ENCODE data around the gene BTNL3.
"Not testable (repeated sequence)": the region's sequence is repeated elsewhere in the genome, so short reads cannot be mapped to it uniquely, and the experiment has no call there.

BTNL3 gene

GRCh38 chr5:181024245-181025064, 35.8 kb downstream of the BTNL3 start:
- DNase-seq = no peak

DNA sequence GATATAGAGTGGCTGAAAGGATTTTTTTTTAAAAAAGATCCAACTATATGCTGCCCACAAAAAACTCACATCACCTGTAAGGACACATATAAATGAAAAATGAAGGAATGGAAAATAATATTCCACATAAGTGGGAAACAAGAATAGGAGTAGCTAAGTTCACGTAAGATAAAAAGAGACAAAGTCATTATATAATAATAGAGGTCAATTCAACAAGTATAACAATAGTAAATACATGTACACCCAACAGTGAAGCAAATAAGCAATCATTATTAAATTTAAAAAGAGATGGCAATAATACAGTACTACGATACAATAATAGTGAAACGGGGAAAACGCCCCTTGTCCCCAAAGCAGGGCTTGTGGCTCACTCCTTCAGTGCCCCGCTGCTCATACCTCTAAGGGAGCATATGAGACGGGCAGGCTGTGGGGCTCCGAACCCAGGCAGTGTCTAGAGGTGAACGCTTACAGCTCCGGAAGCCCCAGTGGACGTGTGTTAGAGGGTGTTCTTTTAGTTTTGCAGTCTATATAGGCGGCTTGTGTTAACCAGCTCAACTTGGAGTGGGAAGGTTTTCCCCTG, 38.9 kb downstream of the BTNL3 start:
- DNase-seq = no peak

- no peak for DNase-seq
Observed at GRCh38 chr5:181028032-181028819, 39.6 kb downstream of the BTNL3 start.

- no peak for DNase-seq
Observed at GRCh38 chr5:181031716-181032115, 43.1 kb downstream of the BTNL3 start.

- DNase-seq = no peak
Observed at GRCh38 chr5:181035991-181036815, 47.6 kb downstream of the BTNL3 start.

GRCh38 chr5:181036816-181037364, 48.2 kb downstream of the BTNL3 start:
- no peak for DNase-seq

GRCh38 chr5:181037365-181037861, 48.8 kb downstream of the BTNL3 start:
- DNase-seq = no peak

DNA sequence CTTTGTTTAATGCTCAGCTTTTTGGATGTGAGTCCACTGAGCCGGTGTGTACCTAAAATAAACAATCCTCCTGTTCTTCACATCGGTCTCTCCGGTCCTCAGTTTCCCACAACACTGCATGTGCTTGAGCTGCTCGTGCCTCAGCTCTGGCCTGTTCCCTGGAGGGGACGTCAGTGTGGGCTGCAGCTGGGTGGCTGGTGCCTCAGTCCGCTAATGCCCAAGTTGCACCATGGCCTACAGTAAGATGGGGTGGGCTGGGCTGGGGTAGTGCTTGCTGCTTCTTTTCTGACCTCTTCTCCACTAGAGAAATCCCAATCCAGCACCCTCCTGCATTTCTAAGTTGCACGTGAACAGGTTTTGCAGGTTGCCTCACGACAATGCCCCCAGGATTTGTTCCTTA, 50.8 kb downstream of the BTNL3 start:
- DNase-seq = no peak

GRCh38 chr5:181039931-181040630, 51.4 kb downstream of the BTNL3 start, which contains the start of gene BTNL9:
Gene BTNL9 (plus strand): TSS chr5:181040266. CDS start chr5:181045490, 5,224 bp downstream.
- DNase-seq = no peak

DNA sequence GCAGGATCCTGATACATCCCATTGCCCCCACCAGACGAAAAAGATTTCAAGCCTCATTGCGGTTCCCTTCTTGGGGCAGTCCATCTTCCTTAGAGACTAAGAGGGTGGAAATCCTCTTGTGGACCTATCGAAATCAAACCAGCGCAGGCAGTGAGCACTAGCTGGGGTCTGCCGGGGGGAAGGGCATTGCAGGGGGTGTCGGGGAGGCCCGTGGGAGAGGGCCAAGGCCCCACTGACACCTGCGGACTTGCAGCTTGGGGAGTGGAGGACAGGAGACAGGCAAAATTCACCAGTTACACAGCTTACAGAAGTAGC, 51.9 kb downstream of the BTNL3 start:
- DNase-seq = no peak

- DNase-seq = no peak
Observed at GRCh38 chr5:181041043-181041442, 52.4 kb downstream of the BTNL3 start.

DNA sequence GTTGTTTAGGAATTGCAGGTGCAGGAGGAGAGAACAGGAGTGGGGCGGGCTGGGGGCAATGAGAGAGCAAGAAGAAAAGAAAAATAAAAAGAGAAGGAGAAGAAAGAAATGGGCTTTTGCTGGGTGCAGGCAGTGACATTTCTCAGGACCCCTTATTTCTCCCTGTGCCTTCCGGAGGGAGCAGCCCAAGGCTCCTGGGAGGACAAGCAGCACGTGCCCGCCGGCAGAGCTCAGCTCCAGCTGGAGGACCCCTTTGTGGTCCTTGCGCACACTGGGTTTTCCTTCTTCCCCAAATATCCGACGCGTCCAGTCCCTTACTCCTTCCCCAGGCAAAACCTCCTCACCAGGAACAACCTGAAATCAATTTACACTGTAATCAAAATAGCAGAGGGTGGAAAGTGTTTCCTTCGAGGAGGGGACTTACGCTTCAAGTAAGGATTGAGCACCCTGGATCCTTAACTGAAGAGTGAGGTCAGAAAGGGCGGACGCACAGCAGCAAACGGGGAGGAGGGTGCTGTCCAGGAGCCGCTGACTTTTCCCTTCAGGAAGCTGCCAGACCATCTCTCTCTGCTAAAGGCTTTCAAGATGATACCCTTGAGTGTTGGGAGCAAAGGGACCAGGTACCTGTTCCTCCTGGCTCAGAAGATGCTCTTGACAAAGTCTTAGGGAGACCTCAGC, 53.5 kb downstream of the BTNL3 start:
- DNase-seq = no peak

DNA sequence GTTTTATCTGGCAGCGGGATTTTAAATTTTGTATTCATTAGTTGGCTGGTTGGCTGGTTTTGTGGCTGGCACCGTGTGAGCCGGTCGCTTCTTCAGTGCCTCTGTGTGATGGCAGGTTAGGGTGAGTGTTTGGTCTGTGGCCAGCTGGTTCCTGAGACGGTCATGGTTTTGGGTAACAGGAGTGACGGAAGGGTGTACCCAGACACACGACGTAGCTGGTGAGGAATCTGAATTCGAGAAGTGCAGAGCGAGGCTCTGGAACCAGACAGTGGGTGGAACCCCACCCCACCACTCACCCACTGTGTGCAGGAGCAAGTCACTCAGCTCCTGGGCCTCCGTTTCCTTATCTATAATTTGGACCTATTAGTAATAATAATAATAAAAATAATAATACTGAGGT, 54.1 kb downstream of the BTNL3 start:
- DNase-seq = no peak

GRCh38 chr5:181043285-181044092, 54.8 kb downstream of the BTNL3 start:
- no peak for DNase-seq

DNA sequence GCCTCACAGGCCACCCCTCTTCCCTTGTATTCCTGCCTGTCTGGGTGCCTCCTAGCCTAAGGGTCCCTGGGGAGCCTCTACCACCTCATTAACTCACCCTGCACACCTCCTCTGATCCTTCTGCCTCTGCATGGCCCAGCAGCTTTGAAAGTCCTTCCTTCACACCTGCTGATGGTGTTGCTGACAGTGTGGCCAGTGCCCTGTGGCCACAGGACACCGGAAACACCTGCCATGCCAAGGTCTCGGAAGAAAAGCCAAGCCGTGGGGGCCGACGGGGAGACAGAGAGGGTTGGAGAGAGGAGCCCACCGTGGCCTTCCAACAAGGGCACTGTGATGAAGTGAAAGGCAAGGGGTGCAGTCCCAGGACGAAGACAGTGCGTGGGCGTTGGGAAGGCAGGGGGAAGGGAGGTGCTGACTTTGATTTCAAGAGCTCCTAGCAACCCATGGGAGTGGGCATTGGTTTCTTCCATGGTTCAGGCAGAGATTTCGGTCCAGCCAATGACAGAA, 55.5 kb downstream of the BTNL3 start:
- no peak for DNase-seq

GRCh38 chr5:181044662-181045305, 56.1 kb downstream of the BTNL3 start:
- DNase-seq = no peak

DNA sequence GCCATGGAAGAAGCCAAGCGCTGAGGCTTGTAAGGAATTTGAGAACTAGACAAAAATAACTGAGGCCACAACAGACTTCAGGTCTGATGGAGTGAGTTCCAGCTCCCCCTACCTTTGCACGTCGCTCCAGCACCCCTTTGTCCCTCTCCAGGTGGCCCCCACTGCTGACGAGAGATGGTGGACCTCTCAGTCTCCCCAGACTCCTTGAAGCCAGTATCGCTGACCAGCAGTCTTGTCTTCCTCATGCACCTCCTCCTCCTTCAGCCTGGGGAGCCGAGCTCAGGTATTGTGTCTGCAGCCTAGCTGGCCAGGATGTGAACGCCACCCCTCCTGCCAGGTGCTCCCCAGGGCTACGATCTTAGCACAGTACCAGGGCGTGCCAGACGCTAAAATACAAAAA, 56.7 kb downstream of the BTNL3 start:
- no peak for DNase-seq

DNA sequence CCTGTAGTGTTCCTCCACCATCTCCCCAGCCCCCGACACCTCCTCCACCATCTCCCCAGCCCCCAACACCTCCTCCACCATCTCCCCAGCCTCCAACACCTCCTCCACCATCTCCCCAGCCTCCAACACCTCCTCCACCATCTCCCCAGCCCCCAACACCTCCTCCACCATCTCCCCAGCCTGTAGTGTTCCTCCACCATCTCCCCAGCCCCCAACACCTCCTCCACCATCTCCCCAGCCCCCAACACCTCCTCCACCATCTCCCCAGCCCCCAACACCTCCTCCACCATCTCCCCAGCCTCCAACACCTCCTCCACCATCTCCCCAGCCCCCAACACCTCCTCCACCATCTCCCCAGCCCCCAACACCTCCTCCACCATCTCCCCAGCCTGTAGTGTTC, 57.2 kb downstream of the BTNL3 start:
- DNase-seq = not testable (repeated sequence)

DNA sequence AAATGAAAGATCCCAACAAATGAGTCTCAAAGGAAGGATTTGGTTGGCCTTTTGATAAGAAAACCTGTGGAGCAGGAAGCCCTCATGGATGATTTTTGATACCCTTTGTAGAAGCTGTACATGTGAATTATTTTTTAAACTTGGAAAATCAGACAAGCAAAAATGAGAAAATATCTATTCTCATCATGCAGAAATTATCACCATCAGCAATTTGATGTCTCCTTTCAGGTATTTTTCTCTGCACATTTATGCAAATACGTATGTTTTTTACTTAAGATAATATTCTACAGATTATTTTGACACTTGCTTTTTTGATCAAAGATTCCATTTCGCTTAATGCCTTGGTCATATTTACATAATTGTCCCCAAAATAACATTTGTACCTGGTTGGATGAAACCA, 58.6 kb downstream of the BTNL3 start:
- DNase-seq = no peak

DNA sequence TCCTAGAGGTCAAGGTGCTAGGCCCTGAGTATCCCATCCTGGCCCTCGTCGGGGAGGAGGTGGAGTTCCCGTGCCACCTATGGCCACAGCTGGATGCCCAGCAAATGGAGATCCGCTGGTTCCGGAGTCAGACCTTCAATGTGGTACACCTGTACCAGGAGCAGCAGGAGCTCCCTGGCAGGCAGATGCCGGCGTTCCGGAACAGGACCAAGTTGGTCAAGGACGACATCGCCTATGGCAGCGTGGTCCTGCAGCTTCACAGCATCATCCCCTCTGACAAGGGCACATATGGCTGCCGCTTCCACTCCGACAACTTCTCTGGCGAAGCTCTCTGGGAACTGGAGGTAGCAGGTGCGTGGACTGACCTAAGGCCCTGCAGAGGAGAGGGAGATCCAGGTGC, 59.3 kb downstream of the BTNL3 start:
- DNase-seq = no peak
